Keratinocyte (primary cell): ENCODE data around the gene NFATC2. TPM values are rescaled to one million over a fixed set of nuclear protein-coding genes. Genes with fewer than 3 reads are reported as not detected.

Experiments
- DNase-seq: peaks from one replicate; pipeline ENCODE4 v3.0.0-alpha.2; 2011; ENCODE audit warnings: low read depth, missing footprints, low spot score
- FAIRE-seq: peaks from 2 replicates; lab custom pipeline; 2011; peaks lifted over from hg19 to GRCh38; lab: Jason Lieb, UNC
- H2AFZ ChIP-seq: 2 replicates; pipeline ENCODE4 v1.6.0; 2012; ENCODE audit warnings: low read length, control low read depth, inconsistent platforms; ENCODE audit not compliant: control insufficient read depth
- H3K27ac ChIP-seq: 2 replicates; pipeline ENCODE4 v1.5.1; 2011; ENCODE audit warnings: low read length; ENCODE audit not compliant: control insufficient read depth, insufficient read depth
- H3K27me3 ChIP-seq: 3 replicates; pipeline ENCODE4 v1.6.0; 2011; ENCODE audit warnings: low read length; ENCODE audit not compliant: control insufficient read depth, insufficient read depth; ENCODE audit errors: extremely low read depth
- H3K36me3 ChIP-seq, 2 experiments: 2 replicates in 1 of 2; 3 replicates in 1 of 2; pipeline ENCODE4 v1.5.1; 2011; ENCODE audit warnings: low read length in 2 of 2, mild to moderate bottlenecking in 1 of 2; ENCODE audit not compliant: control insufficient read depth in 2 of 2, insufficient read depth in 2 of 2; ENCODE audit errors: extremely low read depth in 1 of 2
- H3K4me1 ChIP-seq: 3 replicates; pipeline ENCODE4 v1.5.1; 2011; ENCODE audit warnings: low read length; ENCODE audit not compliant: control insufficient read depth, insufficient read depth; ENCODE audit errors: extremely low read depth
- H3K4me2 ChIP-seq: 3 replicates; pipeline ENCODE4 v1.6.0; 2011; ENCODE audit warnings: low read depth, low read length; ENCODE audit not compliant: control insufficient read depth, insufficient read depth; ENCODE audit errors: extremely low read depth
- H3K4me3 ChIP-seq, 3 experiments: fragments of 200-600 bp in 1 of 3; sonication (generic) in 1 of 3; 2 replicates in 2 of 3; 3 replicates in 1 of 3; pipeline ENCODE4 v1.5.1; 2011 to 2016; ENCODE audit warnings: low read length in 3 of 3, mild to moderate bottlenecking in 3 of 3, control low read depth in 2 of 3, inconsistent platforms in 1 of 3, low read depth in 1 of 3, mixed read lengths in 1 of 3, mixed run types in 1 of 3, moderate library complexity in 1 of 3; ENCODE audit not compliant: control insufficient read depth in 2 of 3, insufficient read depth in 2 of 3; ENCODE audit errors: extremely low read depth in 1 of 3
- H3K79me2 ChIP-seq: 2 replicates; pipeline ENCODE4 v1.6.0; 2012; ENCODE audit warnings: low read length; ENCODE audit not compliant: control insufficient read depth, insufficient read depth
- H3K9ac ChIP-seq: 3 replicates; pipeline ENCODE4 v1.6.0; 2011; ENCODE audit warnings: low read length; ENCODE audit not compliant: control insufficient read depth, insufficient read depth; ENCODE audit errors: extremely low read depth
- H3K9me1 ChIP-seq: 3 replicates; pipeline ENCODE4 v1.6.0; 2011; ENCODE audit warnings: low read length; ENCODE audit not compliant: control insufficient read depth, insufficient read depth; ENCODE audit errors: extremely low read depth
- H3K9me3 ChIP-seq: 2 replicates; pipeline ENCODE4 v1.5.1; 2012; ENCODE audit warnings: low read depth, low read length; ENCODE audit not compliant: control insufficient read depth
- H4K20me1 ChIP-seq: 3 replicates; pipeline ENCODE4 v1.6.0; 2011; ENCODE audit warnings: low read length; ENCODE audit not compliant: control insufficient read depth, insufficient read depth; ENCODE audit errors: extremely low read depth
- EZH2 ChIP-seq: IDR thresholded peaks from one replicate; pipeline ENCODE4 v1.6.1; 2012; ENCODE audit warnings: inconsistent platforms, mild to moderate bottlenecking, low read length, moderate library complexity
- dilution Hi-C: fragments of 300-500 bp; cut with MboI; formaldehyde crosslinking; loops from one replicate; pipeline ENCODE4 v1.7.0; 2020; ENCODE audit warnings: low sequenced_read_pairs; ENCODE audit not compliant: extremely low pct_ligation_motif_present
- polyA plus RNA-seq, 5 experiments: library from polyadenylated mRNA; depleted of rRNA in 3 of 5; stranded (reverse) in 3 of 5; stranded (forward) in 1 of 5; unstranded in 1 of 5; fragments of >200 nt; gene quantifications; 1 replicate in 1 of 5; 2 replicates in 3 of 5; 3 replicates in 1 of 5; pipeline versions ENCODE4 v1.2.1 to v1.2.3, GENCODE V29; 2011 to 2012; ENCODE audit warnings: missing spikeins in 2 of 5, low read depth in 1 of 5, low replicate concordance in 1 of 5
- TF ChIP-seq, protein P1 (sequence below), 3 experiments: IDR thresholded peaks in 1 of 3; conservative IDR thresholded peaks in 1 of 3; optimal IDR thresholded peaks in 1 of 3; 2 replicates in 2 of 3; 3 replicates in 1 of 3; pipeline versions ENCODE3 to v1.5.1; 2011; ENCODE audit warnings: low read length in 3 of 3, mild to moderate bottlenecking in 3 of 3, moderate library complexity in 2 of 3, control low read depth in 1 of 3, inconsistent platforms in 1 of 3; ENCODE audit not compliant: insufficient read depth in 2 of 3; ENCODE audit errors: extremely low read depth in 1 of 3

The NFATC2 gene
- polyA plus RNA-seq, 1 donor (not counting 4 experiments of a cell fraction or from before 2014, with no cell fraction given), result 0.05 TPM

DNA sequence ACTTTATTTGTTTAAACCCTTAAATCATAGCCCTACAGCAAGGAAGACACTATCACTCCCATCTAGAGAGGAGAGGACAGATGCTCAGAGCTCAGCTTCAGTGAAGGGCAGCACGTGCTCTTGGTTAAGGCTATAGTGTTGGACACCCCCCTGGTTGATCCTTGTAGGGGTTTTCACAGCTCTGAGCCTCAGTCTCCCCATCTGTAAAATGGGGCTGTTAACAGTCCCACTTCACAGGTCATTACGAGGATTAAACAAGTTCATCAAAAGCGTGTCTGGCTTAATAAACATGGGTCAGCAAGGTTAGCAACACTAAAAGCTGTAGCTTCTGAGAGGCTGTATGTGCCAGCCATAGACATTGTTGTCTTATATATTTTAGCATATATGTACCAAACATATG lies 82.4 kb downstream of the NFATC2 start:
- dilution Hi-C loops, result no loop called here
- H3K27ac ChIP-seq, result no peak overlapping the region
- H3K9me3 ChIP-seq, result no peaks in the 10 kb centered on the region
- peaks cover 3% of the 10 kb centered on the region for H4K20me1 ChIP-seq
- no peaks in the 10 kb centered on the region for H3K36me3 ChIP-seq
- H3K79me2 ChIP-seq, result no peaks in the 10 kb centered on the region
- no peak overlapping the region for H3K4me3 ChIP-seq
- no peak overlapping the region for H3K9ac ChIP-seq
- FAIRE-seq (no peak), DNase-seq (no peak)
- TF ChIP-seq, protein P1, sequence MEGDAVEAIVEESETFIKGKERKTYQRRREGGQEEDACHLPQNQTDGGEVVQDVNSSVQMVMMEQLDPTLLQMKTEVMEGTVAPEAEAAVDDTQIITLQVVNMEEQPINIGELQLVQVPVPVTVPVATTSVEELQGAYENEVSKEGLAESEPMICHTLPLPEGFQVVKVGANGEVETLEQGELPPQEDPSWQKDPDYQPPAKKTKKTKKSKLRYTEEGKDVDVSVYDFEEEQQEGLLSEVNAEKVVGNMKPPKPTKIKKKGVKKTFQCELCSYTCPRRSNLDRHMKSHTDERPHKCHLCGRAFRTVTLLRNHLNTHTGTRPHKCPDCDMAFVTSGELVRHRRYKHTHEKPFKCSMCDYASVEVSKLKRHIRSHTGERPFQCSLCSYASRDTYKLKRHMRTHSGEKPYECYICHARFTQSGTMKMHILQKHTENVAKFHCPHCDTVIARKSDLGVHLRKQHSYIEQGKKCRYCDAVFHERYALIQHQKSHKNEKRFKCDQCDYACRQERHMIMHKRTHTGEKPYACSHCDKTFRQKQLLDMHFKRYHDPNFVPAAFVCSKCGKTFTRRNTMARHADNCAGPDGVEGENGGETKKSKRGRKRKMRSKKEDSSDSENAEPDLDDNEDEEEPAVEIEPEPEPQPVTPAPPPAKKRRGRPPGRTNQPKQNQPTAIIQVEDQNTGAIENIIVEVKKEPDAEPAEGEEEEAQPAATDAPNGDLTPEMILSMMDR (optimal IDR thresholded peaks at IDR 0.05 in 1 of 3, IDR thresholded peaks at IDR 0.05 in 1 of 3, conservative IDR thresholded peaks at IDR 0.05 in 1 of 3; ENCODE audit: extremely low read depth in 1 of 3, insufficient read depth in 2 of 3, low read length in 3 of 3), result no peak
- no peak for TF ChIP-seq EZH2
- H3K9me1 ChIP-seq, result no peaks in the 10 kb centered on the region
- H3K4me2 ChIP-seq, result no peak overlapping the region
- no peaks in the 10 kb centered on the region for H3K27me3 ChIP-seq
- H2AFZ ChIP-seq, result no peak overlapping the region
- H3K4me1 ChIP-seq, result peaks cover 18% of the 10 kb centered on the region

DNA sequence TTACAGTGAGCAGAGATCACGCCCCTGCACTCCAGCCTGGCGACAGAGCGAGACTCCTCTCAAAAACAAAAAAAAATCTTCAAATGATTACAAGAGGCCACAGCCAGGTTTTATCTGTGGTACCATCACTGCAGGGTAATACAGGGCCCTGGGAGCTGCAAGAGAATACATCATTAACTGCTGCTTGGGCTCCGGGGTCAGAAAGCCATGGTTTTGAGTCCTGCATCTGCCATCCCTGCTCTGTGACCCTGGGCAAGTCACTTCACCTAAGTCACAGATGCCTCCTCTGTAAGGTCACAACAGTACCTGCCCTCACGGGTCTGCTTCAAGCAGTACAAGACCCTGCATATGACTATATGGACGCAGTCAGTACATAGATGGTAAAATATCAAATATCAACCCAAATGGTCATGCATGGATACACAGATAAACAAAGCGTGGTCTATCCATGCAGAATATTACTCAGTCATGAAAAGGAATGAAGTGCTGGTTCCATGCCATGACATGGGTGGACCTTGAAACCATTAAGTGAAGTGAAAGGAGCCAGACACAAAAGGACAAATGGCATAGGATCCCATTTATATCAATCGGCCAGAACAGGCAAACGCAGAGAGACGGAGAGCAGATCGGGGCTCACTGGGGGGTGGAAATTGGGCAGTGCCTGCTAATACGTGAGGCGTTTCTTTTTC lies 83.6 kb downstream of the NFATC2 start:
- H3K4me1 ChIP-seq, result peaks cover 18% of the 10 kb centered on the region
- no peak overlapping the region for H3K9ac ChIP-seq
- no peaks in the 10 kb centered on the region for H3K27me3 ChIP-seq
- no peaks in the 10 kb centered on the region for H3K36me3 ChIP-seq
- H3K4me2 ChIP-seq, result no peak overlapping the region
- dilution Hi-C loops, result no loop called here
- DNase-seq (no peak), FAIRE-seq (no peak)
- no peak overlapping the region for H2AFZ ChIP-seq
- no peaks in the 10 kb centered on the region for H3K9me1 ChIP-seq
- TF ChIP-seq, protein P1 (optimal IDR thresholded peaks at IDR 0.05 in 1 of 3, IDR thresholded peaks at IDR 0.05 in 1 of 3, conservative IDR thresholded peaks at IDR 0.05 in 1 of 3; ENCODE audit: extremely low read depth in 1 of 3, insufficient read depth in 2 of 3, low read length in 3 of 3), result no peak
- no peak for TF ChIP-seq EZH2
- peaks cover 3% of the 10 kb centered on the region for H4K20me1 ChIP-seq
- no peaks in the 10 kb centered on the region for H3K79me2 ChIP-seq
- H3K27ac ChIP-seq, result no peak overlapping the region
- H3K9me3 ChIP-seq, result peaks cover 2% of the 10 kb centered on the region
- H3K4me3 ChIP-seq, result no peak overlapping the region
